IMR-90 (cell line): ENCODE measurements around the gene ISG20L2. TPM values are rescaled to one million over a fixed set of nuclear protein-coding genes. Genes with fewer than 3 reads are reported as not detected.

Experiments used
- ATAC-seq: fragments of 200-7000 bp; cut with Tn5 transposase; 2 replicates; pipeline ENCODE4 v1.9.1; 2020; ENCODE audit warnings: low read depth, mild to moderate bottlenecking, moderate library complexity
- BruUV-seq: library from RNA; stranded (reverse); fragments of 400-500 nt; replicated peaks from 2 replicates; lab custom pipeline; 2021; lab: Mats Ljungman, UMichigan
- CTCF ChIA-PET: fragments of 300-600 bp; formaldehyde crosslinking; extraction: SDS; loops from one replicate; lab custom pipeline; 2021; ENCODE audit warnings: antibody characterized with exemption; lab: Yijun Ruan, JAX
- POLR2A ChIA-PET: fragments of 300-600 bp; sonication (Branson Sonifier 250); formaldehyde crosslinking; loops from one replicate; lab custom pipeline; 2022; ENCODE audit warnings: antibody characterized with exemption; ENCODE audit not compliant: unreplicated experiment; lab: Charles Lee
- DNase-seq: peaks from one replicate; pipeline ENCODE4 v3.0.0; 2013
- H2AFZ ChIP-seq: replicated peaks from 2 replicates; pipeline ENCODE3; 2013; ENCODE audit warnings: low read length, mild to moderate bottlenecking; ENCODE audit not compliant: poor library complexity
- H2AK5ac ChIP-seq: 2 replicates; pipeline ENCODE4 v1.6.1; 2013; ENCODE audit warnings: low read depth, low read length, inconsistent platforms
- H2AK9ac ChIP-seq: replicated peaks from 2 replicates; pipeline ENCODE3; 2013; ENCODE audit warnings: mild to moderate bottlenecking, low read depth, low read length, moderate library complexity; ENCODE audit not compliant: poor library complexity
- H2BK120ac ChIP-seq: 2 replicates; pipeline ENCODE4 v1.6.1; 2013; ENCODE audit warnings: low read depth, low read length, inconsistent platforms
- H2BK15ac ChIP-seq: 3 replicates; pipeline ENCODE4 v1.6.1; 2013; ENCODE audit warnings: low read depth, low read length, inconsistent platforms
- H2BK20ac ChIP-seq: 2 replicates; pipeline ENCODE4 v1.6.1; 2013; ENCODE audit warnings: low read depth, mild to moderate bottlenecking, inconsistent platforms, low read length, moderate library complexity
- H2BK5ac ChIP-seq: 2 replicates; pipeline ENCODE4 v1.6.1; 2013; ENCODE audit warnings: mild to moderate bottlenecking, low read depth, low read length, inconsistent platforms; ENCODE audit not compliant: poor library complexity, severe bottlenecking
- H3K14ac ChIP-seq: replicated peaks from 2 replicates; pipeline ENCODE4 v1.6.1; 2013; ENCODE audit warnings: low read depth, low read length, inconsistent platforms
- H3K18ac ChIP-seq: 2 replicates; pipeline ENCODE4 v1.6.1; 2013; ENCODE audit warnings: low read depth, low read length, control low read depth
- H3K23ac ChIP-seq: 2 replicates; pipeline ENCODE4 v1.6.1; 2013; ENCODE audit warnings: low read depth, low read length, inconsistent platforms
- H3K27ac ChIP-seq: 2 replicates; pipeline ENCODE4 v1.5.1; 2013; ENCODE audit warnings: mild to moderate bottlenecking, control low read depth, low read length; ENCODE audit not compliant: insufficient read depth
- H3K27me3 ChIP-seq: 2 replicates; pipeline ENCODE4 v1.6.1; 2013; ENCODE audit warnings: low read length; ENCODE audit not compliant: control insufficient read depth, insufficient read depth
- H3K36me3 ChIP-seq: 2 replicates; pipeline ENCODE4 v1.6.1; 2013; ENCODE audit warnings: low read length, mixed read lengths; ENCODE audit not compliant: control insufficient read depth, insufficient read depth
- H3K4ac ChIP-seq: 2 replicates; pipeline ENCODE4 v1.6.1; 2013; ENCODE audit warnings: low read depth, low read length, inconsistent platforms
- H3K4me1 ChIP-seq: 2 replicates; pipeline ENCODE4 v1.6.1; 2013; ENCODE audit warnings: low read length, mixed read lengths; ENCODE audit not compliant: control insufficient read depth, insufficient read depth
- H3K4me2 ChIP-seq: 2 replicates; pipeline ENCODE4 v1.6.1; 2013; ENCODE audit warnings: low read depth, mild to moderate bottlenecking, control low read depth, low read length, moderate library complexity
- H3K4me3 ChIP-seq: 2 replicates; pipeline ENCODE4 v1.5.1; 2013; ENCODE audit warnings: low read depth, mild to moderate bottlenecking, control low read depth, low read length, moderate library complexity; ENCODE audit not compliant: insufficient read depth
- H3K56ac ChIP-seq: 2 replicates; pipeline ENCODE4 v1.6.1; 2013; ENCODE audit warnings: low read length, inconsistent platforms; ENCODE audit not compliant: insufficient read depth; ENCODE audit errors: extremely low read depth
- H3K79me1 ChIP-seq, 2 experiments: 2 replicates each; pipeline ENCODE4 v1.6.1; 2013; ENCODE audit warnings: low read length in 2 of 2, inconsistent platforms in 1 of 2, low read depth in 1 of 2
- H3K9ac ChIP-seq: 2 replicates; pipeline ENCODE4 v1.6.1; 2013; ENCODE audit warnings: low read depth, low read length, control low read depth
- H3K9me1 ChIP-seq: 2 replicates; pipeline ENCODE4 v1.6.1; 2013; ENCODE audit warnings: low read length, inconsistent platforms; ENCODE audit not compliant: insufficient read depth
- H3K9me3 ChIP-seq: 2 replicates; pipeline ENCODE4 v1.6.1; 2013; ENCODE audit warnings: low read length; ENCODE audit not compliant: control insufficient read depth, insufficient read depth
- H4K20me1 ChIP-seq: 2 replicates; pipeline ENCODE4 v1.6.1; 2013; ENCODE audit warnings: low read length, inconsistent platforms; ENCODE audit not compliant: insufficient read depth
- H4K5ac ChIP-seq: 2 replicates; pipeline ENCODE4 v1.6.1; 2013; ENCODE audit warnings: mild to moderate bottlenecking, low read depth, low read length, control low read depth
- H4K8ac ChIP-seq, 2 experiments: 2 replicates each; pipeline ENCODE4 v1.6.1; 2013; ENCODE audit warnings: low read depth in 2 of 2, low read length in 2 of 2, control low read depth in 1 of 2, inconsistent platforms in 1 of 2
- H4K91ac ChIP-seq: 2 replicates; pipeline ENCODE4 v1.6.1; 2013; ENCODE audit warnings: low read depth, low read length, inconsistent platforms; ENCODE audit not compliant: insufficient read depth
- BHLHE40 ChIP-seq: fragments of 150-350 bp; IDR thresholded peaks from 2 replicates; pipeline ENCODE4 v1.6.1; 2016; ENCODE audit warnings: mild to moderate bottlenecking, low read depth, low read length
- CHD1 ChIP-seq: IDR thresholded peaks from 2 replicates; pipeline ENCODE4 v1.6.1; 2012; ENCODE audit warnings: low read depth, low read length, improper control_type of control experiment
- ELK1 ChIP-seq: fragments of 150-350 bp; IDR thresholded peaks from 2 replicates; pipeline ENCODE4 v1.6.1; 2016; ENCODE audit warnings: low read depth, mild to moderate bottlenecking, low read length, moderate library complexity, borderline replicate concordance
- RAD21 ChIP-seq: IDR thresholded peaks from 2 replicates; pipeline ENCODE4 v1.6.1; 2012; ENCODE audit warnings: low read length, improper control_type of control experiment
- RCOR1 ChIP-seq: IDR thresholded peaks from 2 replicates; pipeline ENCODE4 v1.6.1; 2012; ENCODE audit warnings: mild to moderate bottlenecking, low read length, improper control_type of control experiment; ENCODE audit not compliant: insufficient replicate concordance
- USF2 ChIP-seq: fragments of 150-350 bp; IDR thresholded peaks from 2 replicates; pipeline ENCODE4 v1.6.1; 2017; ENCODE audit warnings: mild to moderate bottlenecking, antibody characterized with exemption, low read length, low read depth
- WGBS, 2 experiments: methylation state at CpG; one replicate each; pipeline versions ENCODE4 v1.1.5 to v1.1.7; 2013; ENCODE audit warnings: missing lambda C conversion rate in 2 of 2; ENCODE audit not compliant: insufficient read length in 1 of 2; ENCODE audit errors: extremely low coverage in 2 of 2; 5-methylcytosine and 5-hydroxymethylcytosine counted together
- dilution Hi-C: fragments of 300-500 bp; cut with HindIII; formaldehyde crosslinking; loops from one replicate; pipeline ENCODE4 v1.14.3; 2018; ENCODE audit warnings: low sequenced_read_pairs; ENCODE audit not compliant: unreplicated experiment
- in situ Hi-C: fragments of 300-500 bp; cut with MboI; formaldehyde crosslinking; loops from 3 replicates; pipeline ENCODE4 v1.14.3; 2019; ENCODE audit warnings: low sequenced_read_pairs, inconsistent platforms, mixed read lengths
- intact Hi-C: fragments of 100-400 bp; cut with micrococcal nuclease; formaldehyde crosslinking; loops from 2 replicates; pipeline ENCODE4 v1.10.0; 2022
- polyA plus RNA-seq, 3 experiments: library from polyadenylated mRNA; depleted of rRNA; stranded (reverse); fragments of >200 nt; gene quantifications; 2 replicates each; pipeline ENCODE4 v1.2.3, GENCODE V29; 2012; ENCODE audit warnings: low replicate concordance in 1 of 3
- total RNA-seq: library from RNA; depleted of rRNA; stranded (reverse); fragments of >200 nt; gene quantifications from 2 replicates; pipeline ENCODE4 v1.2.3, GENCODE V29; 2012

ISG20L2 gene
- total and polyA plus RNA-seq, 2 of the 4 experiments (the other 2 are of a cell fraction): 17.0 to 27.3 TPM

DNA sequence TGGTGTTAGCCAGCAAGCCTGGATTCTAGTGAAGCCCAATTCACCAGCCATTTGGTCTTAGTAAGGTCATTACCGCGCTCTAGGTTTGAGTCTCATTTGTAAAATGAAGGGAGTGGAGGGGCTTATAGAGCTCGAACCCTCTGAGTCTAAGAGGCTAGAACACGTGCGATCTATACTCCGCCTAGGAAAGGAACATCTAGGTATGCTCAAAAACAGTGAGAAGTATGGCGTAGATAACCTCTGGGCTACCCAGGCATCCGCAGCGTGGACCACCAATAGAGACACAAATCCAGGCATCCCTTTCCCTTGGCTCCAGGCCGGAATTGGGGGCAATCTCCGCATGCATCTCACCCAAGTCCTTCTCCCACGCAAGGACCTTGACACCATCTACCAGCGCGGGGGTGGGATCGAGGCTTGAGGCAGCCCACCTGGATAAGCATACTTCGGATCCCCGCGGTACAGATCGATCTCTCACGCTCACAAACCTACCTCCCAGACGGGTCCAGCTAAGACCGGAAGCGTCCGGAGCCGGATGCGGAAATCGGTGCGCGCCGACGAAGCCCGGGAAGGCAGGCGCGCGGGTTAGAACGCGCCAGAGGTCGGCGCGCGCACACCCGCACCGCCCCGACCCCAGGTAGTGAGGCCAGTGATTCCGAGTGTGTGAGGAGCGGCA lies 504 bp downstream of the ISG20L2 start, which contains the start of gene METTL25B:
TSS of gene METTL25B (plus strand) at position 544 of the 673 bp plus-strand sequence. CDS start 636 bp downstream, outside the sequence.
- Histone ChIP-seq H3K14ac (peak within 1 kb of the TSS; percentile 99), H3K79me1 (peaks cover 28 to 65% of the 10 kb centered on the region in 2 experiments), H2BK20ac (no peak within 1 kb of the TSS; the same call in 1 of the 2 replicates), H3K4ac (peak within 1 kb of the TSS; percentile 99), H3K36me3 (peaks cover 23% of the 10 kb centered on the region), H3K27me3 (no peaks in the 10 kb centered on the region), H3K9me1 (peaks cover 8% of the 10 kb centered on the region; the same call in 1 of the 2 replicates), H3K56ac (peak within 1 kb of the TSS; percentile 92), H3K9me3 (no peaks in the 10 kb centered on the region), H3K4me2 (peak within 1 kb of the TSS; percentile 98), H2BK15ac (peak within 1 kb of the TSS; percentile 17; the same call in 1 of the 3 replicates), H2AK9ac (peak within 1 kb of the TSS; percentile 98), H4K8ac (peak within 1 kb of the TSS; percentile 98 to 99), H3K4me1 (peaks cover 8% of the 10 kb centered on the region), H2AFZ (peak within 1 kb of the TSS; percentile 97), H3K27ac (peak within 1 kb of the TSS; percentile 94), H3K4me3 (peak within 1 kb of the TSS; percentile 60), H3K9ac (peak within 1 kb of the TSS; percentile 98), H4K20me1 (peaks cover 36% of the 10 kb centered on the region), H2BK120ac (peak within 1 kb of the TSS; percentile 60), H4K5ac (peak within 1 kb of the TSS; percentile 90), H4K91ac (peak within 1 kb of the TSS; percentile 95), H2BK5ac (peak within 1 kb of the TSS; percentile 71), H2AK5ac (peak within 1 kb of the TSS; percentile 98), H3K18ac (peak within 1 kb of the TSS; percentile 64), H3K23ac (peak within 1 kb of the TSS; percentile 99)
- TF ChIP-seq USF2 (no peak), RAD21 (no peak), CHD1 (no peak), ELK1 (no peak; the same call in 1 of the 2 replicates), BHLHE40 (no peak), RCOR1 (no peak)
- dilution Hi-C loops (no loop called here), intact Hi-C loops (loop anchor here (2.0 to 10.0 kb wide), 3 partner anchors 39 to 223 kb away; partner anchors contain the start of genes LRRC71, MEF2D and PRCC), in situ Hi-C loops (no loop called here)
- ChIA-PET CTCF (interaction anchor here (0.7 to 6.3 kb wide), 4 partner anchors 14 to 132 kb away, joined by 3 to 104 read pairs (median 23); partner anchors contain the start of gene NTRK1), POLR2A (interaction anchor here (0.6 to 1.4 kb wide), 3 partner anchors 13 to 167 kb away, joined by 3 to 5 read pairs (median 3); partner anchors contain the start of gene MRPL24)
- BruUV-seq: no TSS peak
- ATAC-seq (peak; percentile 77), DNase-seq (peak; percentile 75)
- WGBS, 2 experiments: 0% methylated on average over 12 of the region's 46 CpGs; no CpG with 5 or more reads in 1 of the 2 experiments
